Measurements from ENCODE around the gene CLRN1.

GRCh38 chr3:150906461-150906860 lies 66.1 kb downstream of the CLRN1 start:
- no peak for TF ChIP-seq CTCF (IDR thresholded peaks at IDR 0.05 in 8 of 11, conservative IDR thresholded peaks at IDR 0.05 in 3 of 11)
- no peak for TF ChIP-seq POLR2A (IDR thresholded peaks at IDR 0.05)
